ENCODE data around the gene SFMBT2.
"Not testable (repeated sequence)": the region's sequence is repeated elsewhere in the genome, so short reads cannot be mapped to it uniquely, and the experiment has no call there.

The SFMBT2 gene

GRCh38 chr10:7188456-7189050 is 222.3 kb downstream of the SFMBT2 start:
- no peak for DNase-seq (ENCODE audit: low read depth, low spot score)

- no peak for DNase-seq (ENCODE audit: low read depth, low spot score)
Observed at GRCh38 chr10:7186387-7187018, 224.3 kb downstream of the SFMBT2 start.

- no peak for DNase-seq (ENCODE audit: low read depth, low spot score)
Observed at GRCh38 chr10:7185367-7185690, 225.5 kb downstream of the SFMBT2 start.

GRCh38 chr10:7184660-7185366 is 226.0 kb downstream of the SFMBT2 start:
- DNase-seq (ENCODE audit: low read depth, low spot score): no peak

GRCh38 chr10:7184116-7184515 is 226.7 kb downstream of the SFMBT2 start:
- not testable (repeated sequence) for DNase-seq (ENCODE audit: low read depth, low spot score)

- not testable (repeated sequence) for DNase-seq (ENCODE audit: low read depth, low spot score)
Observed at GRCh38 chr10:7182327-7182726, 228.5 kb downstream of the SFMBT2 start.

GRCh38 chr10:7181420-7181819 is 229.4 kb downstream of the SFMBT2 start:
- DNase-seq (ENCODE audit: low read depth, low spot score): no peak

- DNase-seq (ENCODE audit: low read depth, low spot score): no peak
Observed at GRCh38 chr10:7179536-7179935, 231.3 kb downstream of the SFMBT2 start.

- DNase-seq (ENCODE audit: low read depth, low spot score): no peak
Observed at GRCh38 chr10:7173948-7174347, 236.9 kb downstream of the SFMBT2 start.

- no peak for DNase-seq (ENCODE audit: low read depth, low spot score)
Observed at GRCh38 chr10:7171825-7172224, 239.0 kb downstream of the SFMBT2 start.

- no peak for DNase-seq (ENCODE audit: low read depth, low spot score)
Observed at GRCh38 chr10:7170626-7171322, 240.1 kb downstream of the SFMBT2 start.

GRCh38 chr10:7168414-7168813 is 242.4 kb downstream of the SFMBT2 start:
- no peak for DNase-seq (ENCODE audit: low read depth, low spot score)

GRCh38 chr10:7165500-7166177 is 245.2 kb downstream of the SFMBT2 start:
- DNase-seq (ENCODE audit: low read depth, low spot score): no peak

GRCh38 chr10:7164955-7165354 is 245.9 kb downstream of the SFMBT2 start:
- DNase-seq (ENCODE audit: low read depth, low spot score): no peak

- no peak for DNase-seq (ENCODE audit: low read depth, low spot score)
Observed at GRCh38 chr10:7162331-7162730, 248.5 kb downstream of the SFMBT2 start.

GRCh38 chr10:7161484-7162250 is 249.2 kb downstream of the SFMBT2 start:
- DNase-seq (ENCODE audit: low read depth, low spot score): no peak

GRCh38 chr10:7159928-7160327 is 250.9 kb downstream of the SFMBT2 start:
- no peak for DNase-seq (ENCODE audit: low read depth, low spot score)

- DNase-seq (ENCODE audit: low read depth, low spot score): no peak
Observed at GRCh38 chr10:7159517-7159916, 251.3 kb downstream of the SFMBT2 start.

- DNase-seq (ENCODE audit: low read depth, low spot score): no peak
Observed at GRCh38 chr10:7157091-7157490, 253.7 kb downstream of the SFMBT2 start.

GRCh38 chr10:7153750-7154149 is 257.1 kb downstream of the SFMBT2 start:
- DNase-seq (ENCODE audit: low read depth, low spot score): no peak

- DNase-seq (ENCODE audit: low read depth, low spot score): no peak
Observed at GRCh38 chr10:7152982-7153381, 257.9 kb downstream of the SFMBT2 start.
